Endothelial cell of umbilical vein (primary cell): ENCODE results near the gene CDKN2AIP. TPM values are rescaled to one million over a fixed set of nuclear protein-coding genes. Genes with fewer than 3 reads are reported as not detected.

Source experiments
- BruUV-seq: library from RNA; stranded (reverse); fragments of 400-500 nt; replicated peaks from 2 replicates; lab custom pipeline; 2021; lab: Mats Ljungman, UMichigan
- CTCF ChIA-PET: fragments of 300-600, 350-600 bp; sonication (Branson Sonifier 250); formaldehyde crosslinking; loops from one replicate; lab custom pipeline; 2021; ENCODE audit warnings: antibody characterized with exemption, inconsistent platforms; lab: Charles Lee
- POLR2A ChIA-PET: fragments of 300-600, 350-600 bp; sonication (Branson Sonifier 250); formaldehyde crosslinking; loops from one replicate; lab custom pipeline; 2021; ENCODE audit warnings: antibody characterized with exemption, inconsistent platforms; lab: Charles Lee
- DNase-seq: peaks from one replicate; pipeline ENCODE4 v3.0.0-alpha.2; 2011; ENCODE audit warnings: low read depth, low spot score
- FAIRE-seq: peaks from 2 replicates; lab custom pipeline; 2011; peaks lifted over from hg19 to GRCh38; lab: Jason Lieb, UNC
- H2AFZ ChIP-seq: 2 replicates; pipeline ENCODE4 v1.6.0; 2012; ENCODE audit warnings: low read depth, low read length, control low read depth, inconsistent platforms
- H3K27ac ChIP-seq: 2 replicates; pipeline ENCODE4 v1.5.1; 2011; ENCODE audit warnings: low read depth, mild to moderate bottlenecking, control low read depth, low read length, moderate library complexity; ENCODE audit not compliant: insufficient read depth
- H3K27me3 ChIP-seq, 2 experiments: 2 replicates each; pipeline versions ENCODE4 v1.6.0 to v1.6.1; 2011; ENCODE audit warnings: low read length in 2 of 2, mixed read lengths in 1 of 2; ENCODE audit not compliant: control insufficient read depth in 2 of 2, insufficient read depth in 2 of 2
- H3K36me3 ChIP-seq, 2 experiments: 2 replicates in 1 of 2; 3 replicates in 1 of 2; pipeline ENCODE4 v1.5.1; 2011; ENCODE audit warnings: low read length in 2 of 2, mild to moderate bottlenecking in 1 of 2, moderate library complexity in 1 of 2; ENCODE audit not compliant: control insufficient read depth in 2 of 2, insufficient read depth in 2 of 2; ENCODE audit errors: extremely low read depth in 1 of 2
- H3K4me1 ChIP-seq: 3 replicates; pipeline ENCODE4 v1.5.1; 2011; ENCODE audit warnings: mild to moderate bottlenecking, low read length; ENCODE audit not compliant: control insufficient read depth, insufficient read depth; ENCODE audit errors: extremely low read depth
- H3K4me2 ChIP-seq: 2 replicates; pipeline ENCODE4 v1.6.1; 2011; ENCODE audit warnings: low read length, control low read depth, mixed read lengths; ENCODE audit not compliant: insufficient read depth
- H3K4me3 ChIP-seq, 3 experiments: fragments of 200-600 bp in 1 of 3; sonication (generic), shearing (Covaris generic) in 1 of 3; replicated peaks in 1 of 3; 2 replicates each; pipeline ENCODE4 v1.5.1; 2011 to 2016; ENCODE audit warnings: control low read depth in 3 of 3, low read length in 3 of 3, mild to moderate bottlenecking in 2 of 3, inconsistent platforms in 1 of 3, low read depth in 1 of 3, moderate library complexity in 1 of 3; ENCODE audit not compliant: insufficient read depth in 1 of 3
- H3K79me2 ChIP-seq: 2 replicates; pipeline ENCODE4 v1.6.0; 2012; ENCODE audit warnings: low read length, inconsistent platforms; ENCODE audit not compliant: control insufficient read depth, insufficient read depth
- H3K9ac ChIP-seq: replicated peaks from 2 replicates; pipeline ENCODE3; 2011; ENCODE audit warnings: low read length, control low read depth; ENCODE audit not compliant: insufficient read depth; ENCODE audit errors: extremely low read depth
- H3K9me1 ChIP-seq: replicated peaks from 3 replicates; pipeline ENCODE4 v1.6.0; 2011; ENCODE audit warnings: mild to moderate bottlenecking, low read length; ENCODE audit not compliant: control insufficient read depth, insufficient read depth; ENCODE audit errors: extremely low read depth
- H3K9me3 ChIP-seq: replicated peaks from 2 replicates; pipeline ENCODE4 v1.5.1; 2012; ENCODE audit warnings: low read length, inconsistent platforms; ENCODE audit not compliant: control insufficient read depth, insufficient read depth
- H4K20me1 ChIP-seq: replicated peaks from 2 replicates; pipeline ENCODE3; 2011; ENCODE audit warnings: mild to moderate bottlenecking, low read length; ENCODE audit not compliant: control insufficient read depth, insufficient read depth; ENCODE audit errors: extremely low read depth
- EZH2 ChIP-seq: IDR thresholded peaks from 2 replicates; pipeline ENCODE4 v1.6.1; 2012; ENCODE audit warnings: borderline replicate concordance, low read depth, mild to moderate bottlenecking, moderate library complexity, low read length, inconsistent platforms; ENCODE audit not compliant: severe bottlenecking
- FOS ChIP-seq: IDR thresholded peaks from 2 replicates; pipeline ENCODE4 v1.6.1; 2011; ENCODE audit warnings: mild to moderate bottlenecking, low read length, moderate library complexity, borderline replicate concordance; ENCODE audit not compliant: insufficient read depth
- JUN ChIP-seq: IDR thresholded peaks from 2 replicates; pipeline ENCODE4 v1.6.1; 2011; ENCODE audit warnings: borderline replicate concordance, low read depth; ENCODE audit not compliant: insufficient read length, insufficient read depth
- MYC ChIP-seq: IDR thresholded peaks from one replicate; pipeline ENCODE4 v1.6.1; 2011; ENCODE audit warnings: mild to moderate bottlenecking, low read depth, low read length
- POLR2AphosphoS5 ChIP-seq: IDR thresholded peaks from 2 replicates; pipeline ENCODE4 v1.6.1; 2012; ENCODE audit warnings: low read depth, mild to moderate bottlenecking, control low read depth, low read length, moderate library complexity; ENCODE audit not compliant: insufficient read depth
- dilution Hi-C: fragments of 300-500 bp; cut with MboI; formaldehyde crosslinking; loops from one replicate; pipeline ENCODE4 v1.15.0; 2019; ENCODE audit warnings: low sequenced_read_pairs; ENCODE audit not compliant: extremely low pct_ligation_motif_present
- intact Hi-C: fragments of 100-400 bp; cut with micrococcal nuclease; formaldehyde crosslinking; loops from one replicate; pipeline ENCODE4 v1.10.0; 2022
- polyA plus RNA-seq, 4 experiments: library from polyadenylated mRNA; depleted of rRNA in 3 of 4; stranded (reverse) in 3 of 4; unstranded in 1 of 4; fragments of >200 nt; gene quantifications; 2 replicates each; pipeline versions ENCODE4 v1.2.1 to v1.2.3, GENCODE V29; 2011 to 2012; ENCODE audit warnings: missing spikeins in 1 of 4
- total RNA-seq: library from RNA; stranded (reverse); gene quantifications from 2 replicates; pipeline ENCODE4 v1.2.3, GENCODE V29; 2021
- TF ChIP-seq, protein P1 (sequence below), 2 donors: IDR thresholded peaks; 1 replicate in 1 of 2; 2 replicates in 1 of 2; pipeline ENCODE4 v1.5.1; 2011; ENCODE audit warnings: low read length in 2 of 2, mild to moderate bottlenecking in 2 of 2, moderate library complexity in 2 of 2, control low read depth in 1 of 2, inconsistent platforms in 1 of 2, low read depth in 1 of 2; ENCODE audit not compliant: insufficient read depth in 1 of 2; ENCODE audit errors: extremely low read depth in 1 of 2
- TF ChIP-seq, protein P2 (sequence below): IDR thresholded peaks from 2 replicates; pipeline ENCODE4 v1.6.1; 2011; ENCODE audit not compliant: insufficient read depth, insufficient read length

CDKN2AIP gene
- total and polyA plus RNA-seq, 2 donors (not counting 3 experiments of a cell fraction or from before 2014, with no cell fraction given) = 5.1 to 12.8 TPM

DNA sequence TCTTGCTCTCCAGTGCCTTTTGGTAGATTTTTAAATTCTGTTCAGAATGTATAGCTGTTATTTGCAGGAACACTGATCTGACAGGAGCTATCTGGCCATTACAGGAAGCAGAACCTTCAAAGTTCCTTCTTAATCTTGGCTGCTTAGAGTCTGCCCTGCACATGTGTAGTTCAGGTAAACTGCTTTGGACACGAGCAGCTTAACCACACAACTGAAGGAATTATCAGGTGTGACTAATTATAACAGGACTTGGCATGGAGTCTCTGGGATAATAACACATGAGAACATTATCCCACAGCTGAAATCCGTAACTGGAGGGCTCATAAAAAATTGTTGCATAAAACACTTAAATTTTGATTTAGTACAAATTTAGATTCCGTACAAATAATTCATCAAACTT lies 48.8 kb downstream of the CDKN2AIP start:
- BruUV-seq = no TSS peak
- Histone ChIP-seq H3K27me3 (no peaks in the 10 kb centered on the region), H3K27ac (no peak overlapping the region), H3K36me3 (no peaks in the 10 kb centered on the region), H4K20me1 (no peaks in the 10 kb centered on the region), H3K9ac (no peak overlapping the region), H3K4me1 (peaks cover 7% of the 10 kb centered on the region), H3K4me2 (no peak overlapping the region), H3K9me1 (no peaks in the 10 kb centered on the region), H3K9me3 (no peaks in the 10 kb centered on the region), H2AFZ (peak overlapping the region; percentile 35), H3K79me2 (no peaks in the 10 kb centered on the region), H3K4me3 (no peak overlapping the region)
- dilution Hi-C loops (no loop called here), intact Hi-C loops (no loop called here)
- FAIRE-seq = no peak
- no peak for TF ChIP-seq JUN
- TF ChIP-seq POLR2AphosphoS5 = no peak
- no peak for TF ChIP-seq MYC
- TF ChIP-seq FOS = no peak
- TF ChIP-seq EZH2 = no peak
- TF ChIP-seq, protein P1, sequence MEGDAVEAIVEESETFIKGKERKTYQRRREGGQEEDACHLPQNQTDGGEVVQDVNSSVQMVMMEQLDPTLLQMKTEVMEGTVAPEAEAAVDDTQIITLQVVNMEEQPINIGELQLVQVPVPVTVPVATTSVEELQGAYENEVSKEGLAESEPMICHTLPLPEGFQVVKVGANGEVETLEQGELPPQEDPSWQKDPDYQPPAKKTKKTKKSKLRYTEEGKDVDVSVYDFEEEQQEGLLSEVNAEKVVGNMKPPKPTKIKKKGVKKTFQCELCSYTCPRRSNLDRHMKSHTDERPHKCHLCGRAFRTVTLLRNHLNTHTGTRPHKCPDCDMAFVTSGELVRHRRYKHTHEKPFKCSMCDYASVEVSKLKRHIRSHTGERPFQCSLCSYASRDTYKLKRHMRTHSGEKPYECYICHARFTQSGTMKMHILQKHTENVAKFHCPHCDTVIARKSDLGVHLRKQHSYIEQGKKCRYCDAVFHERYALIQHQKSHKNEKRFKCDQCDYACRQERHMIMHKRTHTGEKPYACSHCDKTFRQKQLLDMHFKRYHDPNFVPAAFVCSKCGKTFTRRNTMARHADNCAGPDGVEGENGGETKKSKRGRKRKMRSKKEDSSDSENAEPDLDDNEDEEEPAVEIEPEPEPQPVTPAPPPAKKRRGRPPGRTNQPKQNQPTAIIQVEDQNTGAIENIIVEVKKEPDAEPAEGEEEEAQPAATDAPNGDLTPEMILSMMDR (IDR thresholded peaks at IDR 0.05; ENCODE audit: extremely low read depth in 1 of 2, insufficient read depth in 1 of 2, low read depth in 1 of 2, low read length in 2 of 2) = no peak
- TF ChIP-seq, protein P2, sequence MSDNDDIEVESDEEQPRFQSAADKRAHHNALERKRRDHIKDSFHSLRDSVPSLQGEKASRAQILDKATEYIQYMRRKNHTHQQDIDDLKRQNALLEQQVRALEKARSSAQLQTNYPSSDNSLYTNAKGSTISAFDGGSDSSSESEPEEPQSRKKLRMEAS = no peak
- DNase-seq = no peak
- ChIA-PET POLR2A (no interaction called here), CTCF (interaction anchor here (0.9 to 1.2 kb wide), 2 partner anchors 11 to 110 kb away, joined by 3 to 4 read pairs; no protein-coding TSS in a partner anchor)
